Putamen (tissue), 1 donor: ENCODE data around the gene LPIN3.

ENCODE experiments used
- DNase-seq: peaks from one replicate; pipeline ENCODE4 v3.0.0-alpha.2; 2016; ENCODE audit warnings: low spot score

The LPIN3 gene

GRCh38 chr20:41350408-41350962 lies 9.9 kb downstream of the LPIN3 start:
- DNase-seq = no peak

GRCh38 chr20:41352106-41352505 lies 11.5 kb downstream of the LPIN3 start:
- no peak for DNase-seq

- no peak for DNase-seq
Observed at GRCh38 chr20:41352666-41353065, 12.0 kb downstream of the LPIN3 start.

GRCh38 chr20:41353530-41353929 lies 12.9 kb downstream of the LPIN3 start:
- no peak for DNase-seq

- no peak for DNase-seq
Observed at GRCh38 chr20:41355192-41355591, 14.6 kb downstream of the LPIN3 start.

GRCh38 chr20:41355598-41356203 lies 15.1 kb downstream of the LPIN3 start:
- no peak for DNase-seq

GRCh38 chr20:41356951-41357350 lies 16.3 kb downstream of the LPIN3 start:
- DNase-seq = no peak

- no peak for DNase-seq
Observed at GRCh38 chr20:41357424-41358163, 17.0 kb downstream of the LPIN3 start.

- DNase-seq = no peak
Observed at GRCh38 chr20:41358230-41358629, 17.6 kb downstream of the LPIN3 start.

GRCh38 chr20:41358717-41359116 lies 18.1 kb downstream of the LPIN3 start:
- DNase-seq = no peak

- no peak for DNase-seq
Observed at GRCh38 chr20:41359541-41360011, 19.0 kb downstream of the LPIN3 start.

GRCh38 chr20:41360831-41361756 lies 20.5 kb downstream of the LPIN3 start:
- no peak for DNase-seq

GRCh38 chr20:41361757-41362747 lies 21.4 kb downstream of the LPIN3 start:
- no peak for DNase-seq

GRCh38 chr20:41362748-41363140 lies 22.1 kb downstream of the LPIN3 start:
- DNase-seq = no peak

- DNase-seq = no peak
Observed at GRCh38 chr20:41363601-41364000, 23.0 kb downstream of the LPIN3 start.

- DNase-seq = no peak
Observed at GRCh38 chr20:41364236-41364855, 23.7 kb downstream of the LPIN3 start.

- no peak for DNase-seq
Observed at GRCh38 chr20:41364967-41365765, 24.5 kb downstream of the LPIN3 start.

- no peak for DNase-seq
Observed at GRCh38 chr20:41365777-41366545, 25.3 kb downstream of the LPIN3 start.
